Prostate gland (tissue), 2 donors: ENCODE results near the gene C2CD4A. TPM values are rescaled to one million over a fixed set of nuclear protein-coding genes. Genes with fewer than 3 reads are reported as not detected.

Experiments
- DNase-seq: peaks from one replicate; pipeline ENCODE4 v3.0.0-alpha.2; 2019; ENCODE audit warnings: low spot score
- H3K27ac ChIP-seq, 2 donors: fragments of 200-600 bp; sonication (generic); 2 replicates each; pipeline ENCODE4 v1.5.1; 2017 to 2019
- H3K27me3 ChIP-seq: fragments of 200-600 bp; sonication (generic); replicated peaks from 2 replicates; pipeline ENCODE4 v1.5.1; 2019; ENCODE audit not compliant: insufficient read depth
- H3K36me3 ChIP-seq, 2 donors: fragments of 200-600 bp; sonication (generic); 1 replicate in 1 of 2; 2 replicates in 1 of 2; pipeline versions ENCODE4 v1.5.1 to v1.8.1; 2017 to 2019
- H3K4me1 ChIP-seq: fragments of 200-600 bp; sonication (generic); replicated peaks from 2 replicates; pipeline ENCODE4 v1.5.1; 2019
- H3K4me3 ChIP-seq, 2 donors: fragments of 200-600 bp; sonication (generic); 2 replicates each; pipeline ENCODE4 v1.5.1; 2017 to 2019
- H3K9me3 ChIP-seq: fragments of 200-600 bp; sonication (generic); 2 replicates; pipeline ENCODE4 v1.5.1; 2017
- POLR2A ChIP-seq: fragments of 450-650 bp; IDR thresholded peaks from one replicate; pipeline ENCODE4 v1.6.1; 2016; ENCODE audit warnings: antibody characterized with exemption, mild to moderate bottlenecking
- POLR2AphosphoS5 ChIP-seq: sonication (generic); formaldehyde crosslinking; IDR thresholded peaks from one replicate; pipeline ENCODE4 v1.6.1; 2017; ENCODE audit warnings: antibody characterized with exemption
- WGBS: methylation state at CpG from one replicate; pipeline ENCODE4 v1.1.5; 2018; 5-methylcytosine and 5-hydroxymethylcytosine counted together
- intact Hi-C: fragments of 100-400 bp; cut with DNase I; formaldehyde crosslinking; loops from one replicate; pipeline ENCODE4 v1.14.2; 2022
- total RNA-seq, 2 donors: library from RNA; depleted of rRNA; stranded (reverse); fragments of >200 nt; gene quantifications; one replicate each; pipeline ENCODE4 v1.1.0, GENCODE V29; 2016
- TF ChIP-seq, protein P1 (sequence below), 4 experiments: fragments of 200-600 bp in 2 of 4; fragments of 450-650 bp in 2 of 4; sonication (generic) in 2 of 4; IDR thresholded peaks; 1 replicate in 3 of 4; 2 replicates in 1 of 4; pipeline ENCODE4 v1.5.1; 2016 to 2019; ENCODE audit warnings: antibody characterized with exemption in 4 of 4, mild to moderate bottlenecking in 2 of 4, moderate library complexity in 2 of 4

Gene C2CD4A
- total RNA-seq, 2 donors from 2014 or later: 0.28 to 0.36 TPM

DNA sequence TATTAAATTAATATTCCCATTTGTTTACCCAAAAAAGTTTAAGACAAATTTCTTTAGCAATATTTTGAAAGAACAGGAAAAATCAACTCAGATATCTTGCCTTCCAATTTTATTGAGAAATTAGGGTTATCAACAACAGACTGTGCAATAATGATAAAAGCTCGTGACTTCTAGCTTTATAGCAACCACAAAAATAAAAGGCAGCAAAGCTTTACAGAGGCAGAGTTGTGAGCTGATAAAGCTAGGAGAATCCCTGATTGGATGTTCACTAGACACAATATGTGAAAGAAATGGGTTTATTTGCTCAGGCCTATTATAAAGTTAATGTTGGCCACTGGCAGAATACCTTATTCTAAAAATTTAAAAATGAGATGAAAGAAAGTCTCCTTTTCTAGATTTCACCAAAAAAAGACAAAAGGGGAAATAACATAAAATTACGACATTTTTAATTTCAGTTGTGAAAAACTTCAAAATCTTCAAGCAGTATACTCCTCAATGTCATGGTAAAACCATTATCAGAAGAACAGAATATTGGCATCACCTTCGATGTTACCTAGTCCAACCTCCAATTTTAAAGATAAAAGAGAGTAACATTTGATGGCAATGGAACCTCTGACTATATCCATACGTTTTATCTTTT is 9.3 kb upstream of the C2CD4A start:
- Histone ChIP-seq H3K4me1 (no peaks in the 10 kb centered on the region), H3K27ac (no peak overlapping the region), H3K27me3 (no peaks in the 10 kb centered on the region), H3K4me3 (no peak overlapping the region), H3K36me3 (no peaks in the 10 kb centered on the region), H3K9me3 (no peaks in the 10 kb centered on the region)
- no peak for DNase-seq
- intact Hi-C loops: no loop called here
- no peak for TF ChIP-seq POLR2AphosphoS5
- TF ChIP-seq POLR2A: no peak
- TF ChIP-seq, protein P1, sequence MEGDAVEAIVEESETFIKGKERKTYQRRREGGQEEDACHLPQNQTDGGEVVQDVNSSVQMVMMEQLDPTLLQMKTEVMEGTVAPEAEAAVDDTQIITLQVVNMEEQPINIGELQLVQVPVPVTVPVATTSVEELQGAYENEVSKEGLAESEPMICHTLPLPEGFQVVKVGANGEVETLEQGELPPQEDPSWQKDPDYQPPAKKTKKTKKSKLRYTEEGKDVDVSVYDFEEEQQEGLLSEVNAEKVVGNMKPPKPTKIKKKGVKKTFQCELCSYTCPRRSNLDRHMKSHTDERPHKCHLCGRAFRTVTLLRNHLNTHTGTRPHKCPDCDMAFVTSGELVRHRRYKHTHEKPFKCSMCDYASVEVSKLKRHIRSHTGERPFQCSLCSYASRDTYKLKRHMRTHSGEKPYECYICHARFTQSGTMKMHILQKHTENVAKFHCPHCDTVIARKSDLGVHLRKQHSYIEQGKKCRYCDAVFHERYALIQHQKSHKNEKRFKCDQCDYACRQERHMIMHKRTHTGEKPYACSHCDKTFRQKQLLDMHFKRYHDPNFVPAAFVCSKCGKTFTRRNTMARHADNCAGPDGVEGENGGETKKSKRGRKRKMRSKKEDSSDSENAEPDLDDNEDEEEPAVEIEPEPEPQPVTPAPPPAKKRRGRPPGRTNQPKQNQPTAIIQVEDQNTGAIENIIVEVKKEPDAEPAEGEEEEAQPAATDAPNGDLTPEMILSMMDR (IDR thresholded peaks at IDR 0.05): no peak
- 88% methylated on average over 4 of the region's 4 CpGs for WGBS

- Histone ChIP-seq H3K4me1 (no peaks in the 10 kb centered on the region), H3K27ac (no peak overlapping the region), H3K9me3 (no peaks in the 10 kb centered on the region), H3K4me3 (no peak overlapping the region), H3K36me3 (no peaks in the 10 kb centered on the region), H3K27me3 (no peaks in the 10 kb centered on the region)
- 89% methylated on average over 5 of the region's 5 CpGs for WGBS
- intact Hi-C loops: no loop called here
- DNase-seq: no peak
- TF ChIP-seq POLR2A (no peak), POLR2AphosphoS5 (no peak)
- TF ChIP-seq, protein P1 (IDR thresholded peaks at IDR 0.05): no peak
Observed at GRCh38 chr15:62058327-62059028, 8.3 kb upstream of the C2CD4A start.

DNA sequence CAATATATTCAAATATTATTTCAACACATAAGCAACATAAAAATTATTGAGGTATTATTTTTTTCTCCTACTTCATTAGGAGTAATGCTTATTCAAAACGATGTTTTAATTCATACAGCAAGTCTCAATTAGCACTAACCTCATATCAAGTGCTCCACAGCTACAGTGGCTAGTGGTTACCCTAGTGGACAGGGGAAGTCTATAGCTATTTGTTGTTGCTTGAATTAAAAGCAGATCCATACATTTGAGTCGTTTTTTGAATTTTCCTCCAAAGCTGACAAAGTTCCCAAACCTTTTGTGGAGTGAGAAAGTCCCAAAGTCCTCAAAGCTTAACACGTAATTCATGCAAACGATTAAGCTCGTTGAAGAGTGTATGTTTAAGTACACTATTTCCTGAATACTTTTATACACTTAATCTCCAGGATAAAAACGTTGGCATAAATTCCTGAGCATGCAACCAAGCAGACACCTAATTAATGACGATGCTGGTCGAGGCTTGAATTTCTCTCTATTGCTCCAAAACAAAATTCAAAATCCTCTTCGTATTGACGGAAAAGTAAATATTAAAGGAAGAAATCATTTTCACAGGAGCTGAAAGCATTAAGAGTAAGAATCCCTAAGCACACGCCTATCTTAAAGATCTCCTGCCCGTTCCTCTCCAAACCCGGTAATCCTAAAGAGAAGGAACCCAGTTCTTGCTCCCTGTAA is 7.5 kb upstream of the C2CD4A start:
- Histone ChIP-seq H3K9me3 (no peaks in the 10 kb centered on the region), H3K4me3 (peak overlapping the region; percentile 75 to 99), H3K27me3 (no peaks in the 10 kb centered on the region), H3K36me3 (no peaks in the 10 kb centered on the region), H3K27ac (peak overlapping the region; percentile 89 to 95), H3K4me1 (no peaks in the 10 kb centered on the region)
- DNase-seq: no peak
- intact Hi-C loops: no loop called here
- no peak for TF ChIP-seq POLR2A
- TF ChIP-seq, protein P1 (IDR thresholded peaks at IDR 0.05): peak in 1 of 4 experiments; percentile 15
- TF ChIP-seq POLR2AphosphoS5: no peak
- 7% methylated on average over 13 of the region's 13 CpGs for WGBS

GRCh38 chr15:62059816-62060112 is 7.0 kb upstream of the C2CD4A start:
- DNase-seq: peak; percentile 23
- peak overlapping the region; percentile 75 to 99 for H3K4me3 ChIP-seq
- no peaks in the 10 kb centered on the region for H3K9me3 ChIP-seq
- H3K27me3 ChIP-seq: no peaks in the 10 kb centered on the region
- H3K27ac ChIP-seq: peak overlapping the region; percentile 89 to 95
- 0% methylated on average over 13 of the region's 19 CpGs for WGBS
- no peaks in the 10 kb centered on the region for H3K36me3 ChIP-seq
- H3K4me1 ChIP-seq: no peaks in the 10 kb centered on the region
- TF ChIP-seq, protein P1 (IDR thresholded peaks at IDR 0.05): no peak
- intact Hi-C loops: loop anchor here (10.0 kb wide), 1 partner anchor 185 kb away; no protein-coding TSS in a partner anchor
